ENCODE measurements around the gene ARFGEF3. TPM values are rescaled to one million over a fixed set of nuclear protein-coding genes. Genes with fewer than 3 reads are reported as not detected.
"Not testable (repeated sequence)": the region's sequence is repeated elsewhere in the genome, so short reads cannot be mapped to it uniquely, and the experiment has no call there.

ARFGEF3 gene
- total and polyA plus RNA-seq, 4 donors = 4.7 to 28.1 (median 14.0) TPM

DNA sequence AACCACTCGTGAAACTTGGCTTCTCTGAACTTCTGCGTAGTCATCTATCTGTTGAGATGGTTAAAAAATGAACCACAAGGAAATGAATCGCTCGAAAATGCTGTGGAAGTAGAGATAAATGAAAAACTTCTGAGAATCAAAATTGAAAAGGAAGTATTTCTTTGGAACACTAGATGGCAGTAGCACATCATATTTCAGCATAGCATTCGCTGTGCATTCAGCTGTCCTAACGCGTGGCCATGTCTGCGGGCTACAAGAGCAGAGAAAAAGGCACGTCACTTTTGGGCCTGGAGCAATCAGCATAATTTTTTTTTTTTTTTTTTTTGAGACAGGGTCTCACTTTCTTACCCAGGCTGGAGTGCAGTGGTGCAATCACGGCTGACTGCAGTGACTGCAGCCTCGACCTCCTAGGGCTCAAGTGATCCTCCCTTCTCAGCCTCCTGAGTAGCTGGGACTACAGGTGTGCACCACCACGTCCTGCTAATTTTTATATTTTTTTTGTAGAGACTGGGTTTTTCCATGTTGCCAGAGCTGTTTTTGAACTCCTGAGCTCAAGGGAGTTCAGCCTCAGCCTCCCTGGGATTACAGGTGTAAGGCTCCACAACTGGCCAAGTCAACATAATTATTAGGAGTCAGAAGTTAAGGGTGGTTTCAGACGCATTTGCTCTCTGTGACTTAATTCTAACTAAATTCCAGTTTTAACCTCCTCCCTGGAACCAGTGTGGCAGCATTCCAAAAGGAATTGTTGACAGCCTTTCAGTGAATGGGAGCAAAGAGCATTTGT lies 45.7 kb upstream of the ARFGEF3 start:
- no peaks in the 10 kb centered on the region for H3K9me3 ChIP-seq (ENCODE audit: control insufficient read depth in 4 of 4, insufficient read depth in 3 of 4, low read length in 3 of 4)
- WGBS, 2 donors = 21 to 25% methylated on average over 13 of the region's 13 CpGs
- no peak overlapping the region for H3K9ac ChIP-seq (ENCODE audit: insufficient read depth in 1 of 2, low read length in 2 of 2)
- H3K4me1 ChIP-seq (ENCODE audit: control insufficient read depth in 5 of 5, insufficient read depth in 5 of 5, low read length in 5 of 5) = no peaks in the 10 kb centered on the region
- TF ChIP-seq CTCF (IDR thresholded peaks at IDR 0.05; ENCODE audit: control extremely low read depth, extremely low read depth) = peak; percentile 80
- H3K27me3 ChIP-seq (ENCODE audit: control insufficient read depth in 3 of 3, insufficient read depth in 3 of 3, low read length in 2 of 3) = peaks cover 0 to 3% (median 2%) of the 10 kb centered on the region in 3 donors
- no peak overlapping the region for H3K4me3 ChIP-seq
- ATAC-seq (ENCODE audit: insufficient read depth, low FRiP score) = peak; percentile 84
- H3K27ac ChIP-seq (ENCODE audit: low read depth in 1 of 2, low read length in 1 of 2) = no peak overlapping the region
- peak; percentile 58 to 87 (median 84) for DNase-seq
- H3K36me3 ChIP-seq (ENCODE audit: control insufficient read depth in 4 of 4, insufficient read depth in 4 of 4, low read length in 4 of 4) = no peaks in the 10 kb centered on the region

DNA sequence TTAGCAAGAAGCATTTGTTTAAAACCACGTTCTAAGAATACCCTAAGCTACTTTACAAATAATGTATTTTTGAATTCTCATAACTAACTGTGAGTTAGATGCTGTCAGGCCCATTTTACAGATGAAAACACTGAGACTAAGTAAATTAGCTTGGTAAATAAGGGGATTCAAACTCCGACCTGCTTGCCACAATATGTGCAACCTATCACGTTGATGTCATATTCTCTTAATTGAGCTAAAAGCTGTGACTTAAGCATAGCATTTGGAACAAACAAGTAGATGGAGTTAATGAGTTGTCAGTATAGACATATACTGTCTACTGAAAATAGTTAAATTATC lies 45.1 kb upstream of the ARFGEF3 start:
- H3K27ac ChIP-seq (ENCODE audit: low read depth in 1 of 2, low read length in 1 of 2) = no peak overlapping the region
- 66 to 85% methylated on average over 3 of the region's 3 CpGs for WGBS, 2 donors
- H3K9ac ChIP-seq (ENCODE audit: insufficient read depth in 1 of 2, low read length in 2 of 2) = no peak overlapping the region
- DNase-seq (no peak), ATAC-seq (ENCODE audit: insufficient read depth, low FRiP score) (no peak)
- no peak overlapping the region for H3K4me3 ChIP-seq
- TF ChIP-seq CTCF (IDR thresholded peaks at IDR 0.05; ENCODE audit: control extremely low read depth, extremely low read depth) = no peak
- H3K4me1 ChIP-seq (ENCODE audit: control insufficient read depth in 5 of 5, insufficient read depth in 5 of 5, low read length in 5 of 5) = no peaks in the 10 kb centered on the region
- H3K27me3 ChIP-seq (ENCODE audit: control insufficient read depth in 3 of 3, insufficient read depth in 3 of 3, low read length in 2 of 3) = peaks cover 0 to 2% (median 0%) of the 10 kb centered on the region in 3 donors
- H3K9me3 ChIP-seq (ENCODE audit: control insufficient read depth in 4 of 4, insufficient read depth in 3 of 4, low read length in 3 of 4) = no peaks in the 10 kb centered on the region
- H3K36me3 ChIP-seq (ENCODE audit: control insufficient read depth in 4 of 4, insufficient read depth in 4 of 4, low read length in 4 of 4) = no peaks in the 10 kb centered on the region

DNA sequence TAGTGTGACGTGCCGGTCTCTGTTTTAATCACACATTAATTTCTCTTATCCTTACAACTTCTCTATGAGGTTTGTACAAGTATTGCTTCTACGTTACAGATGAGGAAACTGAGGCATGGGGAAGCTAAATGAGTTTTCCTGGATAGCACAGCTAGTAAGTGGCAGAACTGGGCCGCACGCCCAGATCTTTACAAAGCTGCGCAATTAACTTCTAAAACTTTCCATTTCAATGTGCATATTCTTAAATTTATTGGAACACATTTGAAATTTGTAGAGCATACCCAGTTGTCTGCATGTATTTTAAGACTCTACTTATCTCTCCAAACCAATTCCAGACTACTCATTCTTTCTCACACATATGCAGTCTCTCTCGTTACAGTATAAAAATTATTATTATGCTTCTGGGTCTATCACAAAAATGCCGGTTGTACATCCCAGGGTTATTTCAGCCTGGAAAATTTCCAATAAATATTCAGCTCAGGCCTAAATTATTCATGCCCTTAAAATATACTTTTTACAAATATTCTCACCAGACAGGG lies 44.3 kb upstream of the ARFGEF3 start:
- H3K9ac ChIP-seq (ENCODE audit: insufficient read depth in 1 of 2, low read length in 2 of 2) = no peak overlapping the region
- H3K27me3 ChIP-seq (ENCODE audit: control insufficient read depth in 3 of 3, insufficient read depth in 3 of 3, low read length in 2 of 3) = peaks cover 0 to 2% (median 0%) of the 10 kb centered on the region in 3 donors
- no peaks in the 10 kb centered on the region for H3K4me1 ChIP-seq (ENCODE audit: control insufficient read depth in 5 of 5, insufficient read depth in 5 of 5, low read length in 5 of 5)
- H3K9me3 ChIP-seq (ENCODE audit: control insufficient read depth in 4 of 4, insufficient read depth in 3 of 4, low read length in 3 of 4) = no peaks in the 10 kb centered on the region
- WGBS, 2 donors = 88 to 93% methylated on average over 8 of the region's 8 CpGs
- H3K4me3 ChIP-seq = no peak overlapping the region
- DNase-seq = no peak
- no peak for TF ChIP-seq CTCF (IDR thresholded peaks at IDR 0.05; ENCODE audit: control extremely low read depth, extremely low read depth)
- no peak overlapping the region for H3K27ac ChIP-seq (ENCODE audit: low read depth in 1 of 2, low read length in 1 of 2)
- H3K36me3 ChIP-seq (ENCODE audit: control insufficient read depth in 4 of 4, insufficient read depth in 4 of 4, low read length in 4 of 4) = no peaks in the 10 kb centered on the region
- no peak for ATAC-seq (ENCODE audit: insufficient read depth, low FRiP score)

DNA sequence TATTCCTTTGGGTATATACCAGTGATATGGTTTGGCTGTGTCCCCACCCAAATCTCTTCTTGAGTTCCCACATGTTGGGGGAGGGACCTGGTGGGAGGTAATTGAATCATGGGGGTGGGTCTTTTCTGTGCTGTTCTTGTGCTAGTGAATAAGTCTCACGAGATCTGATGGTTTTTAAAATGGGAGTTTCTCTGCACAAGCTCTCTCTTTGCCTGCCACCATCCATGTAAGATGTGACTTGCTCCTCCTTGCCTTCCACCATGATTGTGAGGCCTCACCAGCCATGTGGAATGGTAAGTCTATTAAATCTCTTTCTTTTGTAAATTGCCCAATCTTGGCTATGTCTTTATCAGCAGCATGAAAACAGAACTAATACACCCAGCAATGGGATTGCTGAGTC lies 42.5 kb upstream of the ARFGEF3 start:
- 93 to 96% methylated on average over 1 of the region's 1 CpG for WGBS, 2 donors
- not testable (repeated sequence) for ATAC-seq (ENCODE audit: insufficient read depth, low FRiP score); H3K27me3 ChIP-seq (ENCODE audit: control insufficient read depth in 3 of 3, insufficient read depth in 3 of 3, low read length in 2 of 3)

More for the DNA sequence above, 42.5 kb upstream of the ARFGEF3 start:
- not testable (repeated sequence) for H3K9me3 ChIP-seq (ENCODE audit: control insufficient read depth in 4 of 4, insufficient read depth in 3 of 4, low read length in 3 of 4); DNase-seq; H3K9ac ChIP-seq (ENCODE audit: insufficient read depth in 1 of 2, low read length in 2 of 2); H3K4me1 ChIP-seq (ENCODE audit: control insufficient read depth in 5 of 5, insufficient read depth in 5 of 5, low read length in 5 of 5); H3K36me3 ChIP-seq (ENCODE audit: control insufficient read depth in 4 of 4, insufficient read depth in 4 of 4, low read length in 4 of 4); H3K27ac ChIP-seq (ENCODE audit: low read depth in 1 of 2, low read length in 1 of 2); H3K4me3 ChIP-seq

All from lung (tissue), 12 donors.